Activated CD4-positive, alpha-beta T cell treated with anti-CD3 and anti-CD28 coated beads, Interleukin-2, amount 50 U/mL, for 24 hours (primary cell): Measurements from ENCODE around the gene SCAF4.
"Not testable (repeated sequence)": the region's sequence is repeated elsewhere in the genome, so short reads cannot be mapped to it uniquely, and the experiment has no call there.

Experiments
- DNase-seq, 2 donors: peaks; one replicate each; pipeline ENCODE4 v3.0.0-alpha.2; 2020; ENCODE audit warnings: low read depth in 1 of 2, low spot score in 1 of 2

SCAF4 gene, protein sequence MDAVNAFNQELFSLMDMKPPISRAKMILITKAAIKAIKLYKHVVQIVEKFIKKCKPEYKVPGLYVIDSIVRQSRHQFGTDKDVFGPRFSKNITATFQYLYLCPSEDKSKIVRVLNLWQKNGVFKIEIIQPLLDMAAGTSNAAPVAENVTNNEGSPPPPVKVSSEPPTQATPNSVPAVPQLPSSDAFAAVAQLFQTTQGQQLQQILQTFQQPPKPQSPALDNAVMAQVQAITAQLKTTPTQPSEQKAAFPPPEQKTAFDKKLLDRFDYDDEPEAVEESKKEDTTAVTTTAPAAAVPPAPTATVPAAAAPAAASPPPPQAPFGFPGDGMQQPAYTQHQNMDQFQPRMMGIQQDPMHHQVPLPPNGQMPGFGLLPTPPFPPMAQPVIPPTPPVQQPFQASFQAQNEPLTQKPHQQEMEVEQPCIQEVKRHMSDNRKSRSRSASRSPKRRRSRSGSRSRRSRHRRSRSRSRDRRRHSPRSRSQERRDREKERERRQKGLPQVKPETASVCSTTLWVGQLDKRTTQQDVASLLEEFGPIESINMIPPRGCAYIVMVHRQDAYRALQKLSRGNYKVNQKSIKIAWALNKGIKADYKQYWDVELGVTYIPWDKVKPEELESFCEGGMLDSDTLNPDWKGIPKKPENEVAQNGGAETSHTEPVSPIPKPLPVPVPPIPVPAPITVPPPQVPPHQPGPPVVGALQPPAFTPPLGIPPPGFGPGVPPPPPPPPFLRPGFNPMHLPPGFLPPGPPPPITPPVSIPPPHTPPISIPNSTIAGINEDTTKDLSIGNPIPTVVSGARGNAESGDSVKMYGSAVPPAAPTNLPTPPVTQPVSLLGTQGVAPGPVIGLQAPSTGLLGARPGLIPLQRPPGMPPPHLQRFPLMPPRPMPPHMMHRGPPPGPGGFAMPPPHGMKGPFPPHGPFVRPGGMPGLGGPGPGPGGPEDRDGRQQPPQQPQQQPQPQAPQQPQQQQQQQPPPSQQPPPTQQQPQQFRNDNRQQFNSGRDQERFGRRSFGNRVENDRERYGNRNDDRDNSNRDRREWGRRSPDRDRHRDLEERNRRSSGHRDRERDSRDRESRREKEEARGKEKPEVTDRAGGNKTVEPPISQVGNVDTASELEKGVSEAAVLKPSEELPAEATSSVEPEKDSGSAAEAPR

DNA sequence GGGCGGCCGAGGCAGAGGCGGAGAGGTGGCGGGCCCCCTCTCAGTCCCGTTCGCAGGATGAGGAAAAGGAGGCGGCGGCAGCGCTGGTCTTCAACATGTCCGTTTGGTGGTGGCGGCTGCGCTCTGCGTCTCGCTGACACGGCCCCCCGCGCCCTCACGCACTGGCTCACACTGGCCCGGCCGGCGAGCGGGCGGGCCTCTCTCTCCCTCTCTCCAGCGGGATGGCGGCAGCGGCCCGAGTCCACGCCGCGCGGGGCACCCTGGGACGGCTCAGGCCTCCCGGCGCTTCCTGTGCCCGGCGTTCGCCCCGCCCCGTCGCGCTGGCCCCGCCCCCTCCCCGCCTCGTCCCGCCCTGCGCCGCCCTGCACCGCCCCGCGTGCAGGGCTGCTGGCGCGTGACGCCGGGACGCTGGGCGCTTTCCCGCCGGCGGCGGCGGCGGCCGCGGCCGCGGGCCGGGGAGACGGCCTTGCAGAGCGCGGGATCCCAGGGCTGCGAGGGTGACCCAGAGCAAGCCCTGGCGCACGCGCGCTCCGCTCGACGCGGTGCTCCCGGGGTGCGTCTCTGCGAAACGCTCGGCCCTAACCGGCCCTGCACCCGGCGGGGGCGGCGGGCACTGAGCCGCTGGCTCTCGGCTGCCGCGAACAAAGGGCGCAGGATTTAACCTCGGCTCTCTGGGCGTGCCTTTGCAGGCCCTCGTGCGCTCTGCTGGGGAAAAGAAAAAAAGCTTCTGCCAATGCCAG is at the start of gene SCAF4:
Gene SCAF4 (minus strand): TSS at position 262 of the 740 bp plus-strand sequence. CDS start 426 bp downstream, outside the sequence.
- DNase-seq: peak; percentile 71

DNA sequence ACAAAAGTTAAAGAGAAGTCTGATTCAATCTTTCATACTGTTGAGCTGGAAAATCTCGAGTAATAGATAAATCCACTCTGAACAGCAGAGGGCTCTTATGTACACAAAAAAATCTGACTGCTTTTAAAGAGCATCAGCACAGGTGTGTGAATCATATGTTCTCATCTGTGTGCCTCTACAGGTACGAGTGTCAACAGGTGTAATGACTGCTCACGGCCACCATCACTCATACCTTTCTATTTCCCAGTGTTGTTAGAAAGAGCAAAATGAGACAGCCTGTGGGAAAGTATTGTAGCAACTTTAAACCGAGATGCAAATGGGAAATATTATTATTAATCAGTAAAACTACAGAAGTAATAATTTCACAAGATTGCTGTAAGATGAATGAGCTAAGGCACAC is 49.0 kb upstream of the SCAF4 start:
- DNase-seq: no peak

DNA sequence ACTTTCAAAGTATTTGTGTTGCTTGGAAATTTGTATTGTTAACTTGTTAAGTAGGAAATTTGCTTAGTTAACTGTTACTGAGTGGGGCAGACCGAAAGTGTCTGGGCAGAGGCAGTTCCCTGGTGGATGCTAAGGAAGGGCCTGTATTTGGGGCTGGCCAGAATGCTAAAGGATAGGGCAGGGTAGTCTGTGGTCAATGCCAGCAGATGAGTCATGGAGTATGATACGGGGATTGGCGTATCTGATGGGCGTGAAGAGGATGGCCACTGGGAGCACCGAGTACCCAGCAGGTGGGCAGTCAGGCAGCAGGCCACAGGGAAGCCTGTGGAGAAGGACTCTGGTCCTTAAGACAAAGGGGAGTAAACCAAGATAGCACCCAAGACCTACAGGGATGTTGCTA is 46.6 kb upstream of the SCAF4 start:
- DNase-seq: no peak

DNA sequence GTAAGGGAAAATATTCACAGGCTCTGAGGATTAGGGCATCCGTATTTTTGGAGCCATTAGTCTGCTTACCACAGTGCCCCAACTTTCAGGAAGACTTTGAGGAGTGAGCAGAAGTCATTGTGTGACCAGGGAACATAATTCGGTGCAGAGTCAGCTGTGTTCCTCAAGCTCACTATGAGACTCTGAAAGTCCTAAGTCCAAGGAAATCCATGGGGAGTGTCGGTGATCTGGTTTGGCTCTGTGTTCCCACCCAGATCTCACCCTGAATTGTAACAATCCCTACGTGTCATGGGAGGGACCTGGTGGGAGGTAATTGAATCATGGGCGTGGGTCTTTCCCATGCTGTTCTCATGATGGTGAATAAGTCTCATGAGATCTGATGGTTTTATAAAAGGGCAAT is 45.9 kb upstream of the SCAF4 start:
- no peak for DNase-seq

DNA sequence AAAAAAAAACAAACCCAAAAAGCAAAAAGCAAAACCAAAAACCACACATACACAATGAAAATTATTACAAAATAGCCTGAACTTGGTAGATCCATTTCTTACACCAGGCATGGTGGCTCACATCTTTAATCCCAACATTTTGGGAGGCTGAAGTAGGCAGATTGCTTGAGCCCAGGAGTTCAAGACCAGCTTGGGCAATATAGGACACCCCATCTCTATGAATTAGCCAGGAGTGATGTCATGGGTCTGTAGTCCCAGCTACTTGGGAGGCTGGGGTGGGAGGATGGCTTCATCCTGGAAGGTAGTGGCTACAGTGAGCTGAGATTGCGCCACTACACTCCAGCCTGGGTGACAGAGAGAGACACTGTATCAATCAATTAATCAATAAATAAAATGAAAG is 42.1 kb upstream of the SCAF4 start:
- no peak for DNase-seq

DNA sequence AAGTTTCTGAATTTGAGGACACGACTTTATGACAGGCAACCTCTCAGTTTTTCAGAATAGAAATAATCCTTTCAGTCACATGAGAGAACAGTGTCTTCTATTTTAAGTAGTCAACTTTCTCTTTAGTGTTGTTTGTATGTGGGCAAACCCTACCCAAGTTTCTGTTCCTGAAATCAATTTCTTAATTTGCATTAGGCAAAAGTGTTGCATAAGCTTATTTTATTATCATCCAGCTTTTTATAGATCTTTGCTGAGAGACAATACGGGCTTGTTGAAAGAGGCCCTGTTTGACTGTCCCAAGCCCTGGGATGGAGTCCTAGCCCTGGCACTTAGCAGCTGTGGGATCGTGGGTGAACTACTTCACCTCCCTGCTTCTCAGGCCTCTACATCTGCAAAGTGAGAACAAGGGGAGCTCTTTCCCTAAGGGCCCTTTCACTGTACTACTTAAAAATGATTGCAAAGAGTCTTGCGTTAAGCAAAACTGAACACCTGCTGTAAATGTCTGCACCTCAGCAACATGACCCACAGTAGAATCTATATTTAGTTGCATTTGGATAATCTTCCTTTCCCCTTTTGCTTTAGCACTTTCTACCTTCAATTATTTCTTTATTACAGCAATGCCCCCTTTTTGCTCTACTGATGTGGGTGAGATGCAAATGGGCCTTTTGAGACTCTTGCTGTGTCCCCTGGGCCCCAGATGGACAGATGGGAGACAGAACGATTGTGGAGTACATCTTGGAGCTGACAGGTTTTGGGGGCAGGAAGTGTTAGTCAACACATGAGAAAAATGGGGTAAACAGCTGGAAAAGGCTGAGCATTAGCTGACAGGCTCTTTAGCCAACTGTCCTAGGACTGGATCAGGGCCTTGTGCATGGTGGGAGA is 41.0 kb upstream of the SCAF4 start:
- DNase-seq: no peak

DNA sequence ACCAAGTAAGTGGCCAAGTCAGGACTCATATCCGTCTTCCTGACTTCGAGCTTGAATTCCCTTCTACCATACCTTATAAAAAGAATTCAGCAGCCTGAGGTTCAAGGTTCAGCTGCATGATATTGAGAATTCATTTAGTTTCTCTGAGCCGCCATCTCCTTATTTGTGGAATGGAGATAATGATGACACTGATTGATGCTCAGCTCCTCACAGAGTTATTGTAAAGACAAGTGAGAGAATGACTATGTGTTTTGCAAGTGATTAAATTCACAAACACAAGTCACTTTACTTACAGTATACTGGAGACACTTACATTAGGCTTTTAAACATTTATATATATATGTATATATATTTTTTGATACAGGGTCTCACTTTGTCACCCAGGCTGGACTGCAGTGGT is 39.8 kb upstream of the SCAF4 start:
- DNase-seq: no peak

DNA sequence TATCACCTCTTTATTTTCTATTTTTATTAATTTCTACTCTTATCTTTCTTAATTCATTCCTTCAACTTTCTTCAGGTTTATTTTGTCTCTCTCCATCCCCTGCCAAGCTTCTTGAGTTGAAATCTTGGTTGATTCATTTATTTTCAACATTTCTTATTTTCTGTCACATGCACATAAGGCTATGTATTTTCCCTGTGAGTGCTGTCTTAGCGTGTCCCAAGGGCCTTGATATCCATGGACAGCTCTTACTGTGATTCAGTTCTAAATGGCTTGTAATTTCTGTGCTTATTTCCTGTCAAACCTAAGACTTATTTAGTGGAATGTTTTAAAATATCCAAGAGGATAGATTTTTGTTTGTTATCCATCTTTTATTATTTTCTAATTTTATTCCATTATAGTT is 36.8 kb upstream of the SCAF4 start:
- no peak for DNase-seq

DNA sequence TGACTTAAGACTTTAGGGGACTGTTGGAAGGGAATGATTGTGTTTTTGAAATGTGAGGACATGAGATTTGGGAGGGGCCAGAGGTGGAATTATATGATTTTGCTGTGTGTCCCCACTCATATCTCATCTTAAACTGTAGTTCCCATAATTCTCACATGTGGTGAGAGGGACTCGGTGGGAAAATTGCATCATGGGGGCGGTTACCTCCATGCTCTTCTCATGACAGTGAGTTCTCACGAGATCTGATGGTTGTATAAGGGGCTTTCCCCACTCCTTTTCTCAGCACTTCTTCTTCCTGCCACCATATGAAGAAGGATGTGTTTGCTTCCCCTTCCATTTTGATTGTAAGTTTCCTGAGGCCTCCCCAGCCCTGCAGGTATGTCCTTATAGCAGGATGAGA is 35.0 kb upstream of the SCAF4 start:
- DNase-seq: no peak

DNA sequence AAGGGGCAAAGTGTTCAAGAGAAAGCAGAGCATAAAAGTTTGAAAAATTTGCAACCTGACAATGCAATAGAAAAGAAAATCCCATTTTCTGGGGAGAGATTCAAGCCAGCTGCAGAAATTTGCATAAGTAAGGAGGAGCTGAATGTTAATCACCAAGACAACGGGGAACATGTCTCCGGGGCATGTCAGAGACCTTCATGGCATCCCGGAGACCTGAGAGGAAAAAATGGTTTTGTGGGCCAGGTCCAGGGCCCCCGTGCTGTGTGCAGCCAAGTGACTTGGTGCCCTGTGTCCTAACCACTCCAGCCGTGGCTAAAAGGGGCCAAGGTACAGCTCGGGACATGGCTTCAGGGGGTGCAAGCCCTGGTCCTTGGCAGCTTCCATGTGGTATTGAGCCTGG is 33.9 kb upstream of the SCAF4 start:
- not testable (repeated sequence) for DNase-seq

DNA sequence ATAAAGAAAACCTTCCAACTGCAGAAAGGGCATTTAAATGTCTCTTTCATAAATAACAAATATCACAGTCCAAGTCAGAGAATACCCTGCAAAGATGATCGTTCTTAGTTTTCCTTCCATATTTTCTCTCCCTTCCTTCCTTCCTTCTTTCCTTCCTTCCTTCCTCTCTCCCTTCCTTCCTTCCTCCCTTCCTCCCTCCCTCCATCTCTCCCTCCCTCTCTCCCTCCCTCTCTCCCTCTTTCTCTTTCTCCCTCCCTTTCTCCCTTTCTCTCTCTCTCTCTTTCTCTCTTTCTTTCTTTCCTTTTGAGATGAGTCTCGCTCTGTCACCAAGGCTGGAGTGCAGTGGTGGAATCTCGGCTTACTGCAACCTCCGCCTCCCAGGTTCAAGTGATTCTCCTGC is 29.0 kb upstream of the SCAF4 start:
- DNase-seq: no peak

DNA sequence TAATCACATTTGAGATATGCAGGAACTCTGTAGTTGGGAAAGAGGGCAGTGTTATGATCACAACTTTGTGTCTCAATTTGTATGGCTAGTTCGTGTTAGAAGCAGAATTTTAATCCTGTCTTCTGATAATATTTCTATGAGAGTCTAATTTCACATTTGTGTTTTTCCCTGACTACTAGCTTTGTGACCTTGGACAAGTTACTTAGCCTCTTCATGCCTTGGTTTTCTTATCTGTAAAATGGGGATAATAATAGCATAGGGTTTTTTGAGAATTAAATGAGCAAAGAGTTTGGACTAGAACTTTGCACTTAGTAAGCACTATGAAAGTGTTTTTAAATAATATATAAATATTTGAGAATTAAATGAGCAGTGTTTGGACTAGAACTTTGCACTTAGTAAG is 24.9 kb upstream of the SCAF4 start:
- no peak for DNase-seq

DNA sequence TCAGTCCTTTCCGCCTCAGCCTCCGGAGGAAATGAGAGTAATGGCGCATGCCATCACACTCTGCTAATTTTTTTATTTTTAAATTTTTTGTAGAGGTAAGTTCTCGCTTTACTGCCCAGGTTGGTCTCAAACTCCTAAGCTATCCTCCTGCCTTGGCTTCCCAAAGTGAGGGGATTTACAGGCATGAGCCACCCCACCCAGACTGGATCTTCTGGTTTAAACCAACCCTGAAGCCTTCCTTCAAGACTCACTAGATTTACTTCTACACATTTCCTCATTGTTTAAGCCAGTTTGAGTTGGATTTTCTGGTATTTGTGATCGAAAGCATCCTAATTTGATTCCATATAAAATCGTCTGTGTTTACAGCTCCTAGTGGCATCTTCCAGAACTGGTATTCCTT is 23.1 kb upstream of the SCAF4 start:
- DNase-seq: no peak

DNA sequence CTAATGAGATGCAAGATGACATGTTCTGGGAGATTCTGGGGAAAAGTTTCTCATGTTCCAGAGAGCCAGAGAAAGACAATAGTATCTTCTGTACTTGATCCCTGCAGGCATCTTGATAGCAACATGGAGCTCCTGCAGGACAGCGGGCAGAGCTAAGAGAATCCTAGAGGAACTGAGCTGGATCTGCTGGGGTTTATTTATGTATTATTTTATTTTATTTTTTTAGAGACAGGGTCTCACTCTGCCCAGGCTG is 22.7 kb upstream of the SCAF4 start:
- DNase-seq: no peak

DNA sequence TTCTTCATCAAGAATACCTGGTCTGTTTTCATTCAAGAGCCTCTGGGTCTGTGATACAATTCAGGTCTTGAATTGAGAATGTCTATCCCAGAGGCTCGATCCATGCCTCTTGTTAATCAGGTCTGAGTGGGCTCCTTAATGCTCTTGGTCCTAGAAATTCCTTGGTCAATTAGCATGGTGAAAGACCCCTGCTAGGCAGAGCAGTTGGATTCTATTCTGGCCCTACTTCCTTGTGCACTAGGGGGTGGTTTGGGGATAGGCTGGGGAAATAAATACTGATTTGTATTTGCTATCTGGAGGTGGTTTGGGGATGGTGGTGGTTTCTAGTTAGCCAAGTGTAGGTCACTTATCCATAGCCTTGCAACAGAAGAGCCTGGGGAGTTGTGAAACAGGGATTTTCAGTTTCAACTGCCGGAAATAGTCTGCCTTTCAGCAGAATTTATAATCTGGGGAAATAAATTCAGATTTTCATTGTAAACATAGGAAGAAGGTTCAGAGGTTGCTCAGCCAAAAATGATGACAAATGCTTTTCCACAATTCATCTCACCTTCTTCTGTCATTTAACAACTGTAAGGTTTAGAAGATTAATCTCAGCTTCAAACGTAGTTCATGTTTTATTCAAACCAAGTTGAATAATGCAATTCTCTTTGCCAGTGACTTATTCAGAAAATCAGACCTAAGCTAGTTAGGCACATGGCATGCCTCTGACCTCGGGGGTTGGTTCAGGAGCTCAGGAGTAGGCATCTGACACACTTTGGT is 22.2 kb upstream of the SCAF4 start:
- DNase-seq: no peak

DNA sequence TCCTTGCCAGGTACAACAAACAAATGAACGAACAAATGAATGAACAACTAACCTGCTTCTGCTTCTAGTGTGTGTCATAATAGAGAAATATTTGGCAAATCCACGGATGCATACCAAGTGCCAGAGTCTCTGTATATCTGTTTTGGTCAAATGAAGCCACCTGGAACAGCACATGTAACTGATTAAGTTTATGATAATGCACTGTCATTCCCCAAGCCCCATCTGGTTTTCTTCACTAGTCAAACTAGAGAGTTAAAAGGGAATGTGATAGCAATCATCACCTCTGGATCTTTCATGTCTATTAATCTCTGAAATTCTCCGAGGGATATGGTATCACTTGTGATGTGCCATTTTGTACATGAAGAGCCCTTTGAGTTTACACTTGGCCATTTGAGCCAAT is 21.0 kb upstream of the SCAF4 start:
- DNase-seq: no peak

DNA sequence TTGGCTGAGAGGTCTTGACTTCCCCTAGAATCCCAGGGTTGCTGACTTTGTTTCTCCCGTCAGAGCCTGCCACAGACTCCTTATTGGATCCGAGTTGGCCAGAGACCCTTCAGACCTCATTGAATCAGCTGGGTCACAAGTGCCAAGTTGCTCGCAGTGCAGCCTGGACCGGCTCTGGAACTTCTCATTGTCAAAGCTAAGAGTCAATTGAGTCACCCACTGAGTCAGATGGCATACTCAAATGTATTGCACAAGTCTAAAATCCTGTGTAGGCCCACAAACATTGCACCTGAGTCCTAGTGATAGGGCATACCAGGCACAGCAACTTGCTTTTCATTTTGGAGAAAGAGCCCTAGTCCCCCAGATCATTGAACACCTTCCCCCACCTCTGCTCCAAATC is 20.4 kb upstream of the SCAF4 start:
- DNase-seq: no peak

DNA sequence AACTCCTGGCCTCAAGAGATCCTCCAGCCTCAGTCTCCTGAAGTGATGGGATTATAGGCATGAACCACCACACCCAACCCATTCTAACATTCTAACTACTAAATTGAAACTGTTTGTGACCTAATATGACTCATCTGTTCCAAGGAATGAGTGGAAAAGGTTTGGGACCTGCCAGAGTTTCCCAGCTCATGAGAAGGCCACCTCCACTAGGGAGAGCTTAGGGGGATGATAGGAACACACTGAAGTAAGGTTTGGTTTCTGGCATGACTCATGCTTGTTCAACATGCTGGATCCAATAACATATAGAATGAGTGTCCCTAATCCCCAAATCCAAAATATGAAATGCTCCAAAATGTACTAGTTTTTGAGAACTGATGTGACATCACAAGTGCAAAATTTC is 18.9 kb upstream of the SCAF4 start:
- DNase-seq: no peak

DNA sequence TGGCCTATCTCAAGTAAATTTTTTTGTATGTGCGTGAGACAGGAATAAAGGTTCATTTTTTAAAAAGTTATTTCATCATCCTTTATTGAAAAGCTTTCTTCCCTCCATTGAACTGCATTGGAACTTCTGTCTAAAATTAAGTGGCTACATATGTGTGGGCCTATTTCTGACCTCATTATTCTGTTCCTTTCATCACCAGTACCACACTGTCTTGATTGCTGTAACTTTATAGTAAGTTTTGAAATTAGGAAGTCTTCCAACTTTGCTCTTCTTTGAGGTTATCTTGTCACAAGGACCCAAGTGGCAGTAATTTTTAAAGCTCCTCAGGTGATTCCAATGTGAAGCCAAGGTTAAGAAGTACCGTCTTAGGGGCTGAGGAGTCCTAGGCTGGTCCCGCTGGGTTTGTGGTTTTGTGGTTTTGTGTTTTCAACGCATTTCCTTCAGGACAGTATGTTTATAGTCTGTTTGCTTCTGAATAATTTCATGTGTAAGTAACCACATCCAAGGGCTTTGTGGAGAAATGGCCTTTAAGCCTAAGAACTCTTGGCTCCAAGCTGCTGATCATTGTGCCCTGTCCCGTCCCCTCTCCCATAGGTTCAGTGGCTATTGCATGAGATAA is 12.4 kb upstream of the SCAF4 start:
- DNase-seq: no peak
